ENCODE data around the gene TTC12. TPM values are rescaled to one million over a fixed set of nuclear protein-coding genes. Genes with fewer than 3 reads are reported as not detected.

The TTC12 gene
- total RNA-seq, 1 donor from 2014 or later, result 30.4 TPM

- Mint-ChIP-seq H3K36me3 (ENCODE audit: insufficient read depth) (no peaks in the 10 kb centered on the region), H3K27me3 (peaks cover 3% of the 10 kb centered on the region), H3K4me3 (ENCODE audit: low read depth) (no peak overlapping the region), H3K4me1 (ENCODE audit: low read depth) (peaks cover 4% of the 10 kb centered on the region), H3K9me3 (ENCODE audit: low read depth) (no peaks in the 10 kb centered on the region), H3K27ac (no peak overlapping the region)
- no peak for DNase-seq (ENCODE audit: low spot score, unreplicated experiment)
- no peak for TF ChIP-seq CTCF (IDR thresholded peaks at IDR 0.05; ENCODE audit: unreplicated experiment)
Measured at GRCh38 chr11:113273720-113274119, 40.7 kb upstream of the TTC12 start.

- no peaks in the 10 kb centered on the region for H3K9me3 Mint-ChIP-seq (ENCODE audit: low read depth)
- no peaks in the 10 kb centered on the region for H3K36me3 Mint-ChIP-seq (ENCODE audit: insufficient read depth)
- DNase-seq (ENCODE audit: low spot score, unreplicated experiment), result no peak
- peaks cover 7% of the 10 kb centered on the region for H3K27me3 Mint-ChIP-seq
- peak; percentile 20 for TF ChIP-seq CTCF (IDR thresholded peaks at IDR 0.05; ENCODE audit: unreplicated experiment)
- peaks cover 4% of the 10 kb centered on the region for H3K4me1 Mint-ChIP-seq (ENCODE audit: low read depth)
- H3K4me3 Mint-ChIP-seq (ENCODE audit: low read depth), result no peak overlapping the region
- H3K27ac Mint-ChIP-seq, result no peak overlapping the region
Measured at GRCh38 chr11:113274713-113275582, 39.4 kb upstream of the TTC12 start.

- Mint-ChIP-seq H3K4me3 (ENCODE audit: low read depth) (no peak overlapping the region), H3K4me1 (ENCODE audit: low read depth) (peaks cover 2% of the 10 kb centered on the region), H3K9me3 (ENCODE audit: low read depth) (no peaks in the 10 kb centered on the region), H3K36me3 (ENCODE audit: insufficient read depth) (no peaks in the 10 kb centered on the region), H3K27ac (no peak overlapping the region), H3K27me3 (peaks cover 7% of the 10 kb centered on the region)
- DNase-seq (ENCODE audit: low spot score, unreplicated experiment), result no peak
- no peak for TF ChIP-seq CTCF (IDR thresholded peaks at IDR 0.05; ENCODE audit: unreplicated experiment)
Measured at GRCh38 chr11:113275602-113276001, 38.8 kb upstream of the TTC12 start.

- Mint-ChIP-seq H3K27ac (no peak overlapping the region), H3K4me3 (ENCODE audit: low read depth) (no peak overlapping the region), H3K4me1 (ENCODE audit: low read depth) (no peaks in the 10 kb centered on the region), H3K36me3 (ENCODE audit: insufficient read depth) (no peaks in the 10 kb centered on the region), H3K27me3 (peaks cover 7% of the 10 kb centered on the region), H3K9me3 (ENCODE audit: low read depth) (no peaks in the 10 kb centered on the region)
- no peak for TF ChIP-seq CTCF (IDR thresholded peaks at IDR 0.05; ENCODE audit: unreplicated experiment)
- no peak for DNase-seq (ENCODE audit: low spot score, unreplicated experiment)
Measured at GRCh38 chr11:113276466-113276865, 37.9 kb upstream of the TTC12 start.

GRCh38 chr11:113277907-113278306 lies 36.5 kb upstream of the TTC12 start:
- Mint-ChIP-seq H3K27me3 (peaks cover 4% of the 10 kb centered on the region), H3K4me1 (ENCODE audit: low read depth) (no peaks in the 10 kb centered on the region), H3K27ac (no peak overlapping the region), H3K9me3 (ENCODE audit: low read depth) (no peaks in the 10 kb centered on the region), H3K36me3 (ENCODE audit: insufficient read depth) (no peaks in the 10 kb centered on the region), H3K4me3 (ENCODE audit: low read depth) (no peak overlapping the region)
- no peak for DNase-seq (ENCODE audit: low spot score, unreplicated experiment)
- TF ChIP-seq CTCF (IDR thresholded peaks at IDR 0.05; ENCODE audit: unreplicated experiment), result no peak

Data from progenitor cell of endocrine pancreas (in vitro differentiated cells).